HG03378 (cell line): ENCODE measurements around the gene WRAP73.
"Not testable (repeated sequence)": the region's sequence is repeated elsewhere in the genome, so short reads cannot be mapped to it uniquely, and the experiment has no call there.

Source experiments
- ATAC-seq: cut with Tn5 transposase; IDR thresholded peaks from one replicate; pipeline ENCODE4 v1.9.1; 2021; ENCODE audit warnings: mild to moderate bottlenecking, moderate library complexity; ENCODE audit not compliant: unreplicated experiment

Gene WRAP73

GRCh38 chr1:3632716-3633343 lies 17.1 kb downstream of the WRAP73 start:
- ATAC-seq: no peak

- no peak for ATAC-seq
Observed at GRCh38 chr1:3632298-3632697, 17.6 kb downstream of the WRAP73 start.

GRCh38 chr1:3631320-3632260 lies 18.3 kb downstream of the WRAP73 start:
- ATAC-seq: no peak

- no peak for ATAC-seq
Observed at GRCh38 chr1:3630914-3631313, 19.0 kb downstream of the WRAP73 start.

- no peak for ATAC-seq
Observed at GRCh38 chr1:3630161-3630611, 19.7 kb downstream of the WRAP73 start.

GRCh38 chr1:3629561-3630160 lies 20.2 kb downstream of the WRAP73 start:
- ATAC-seq: no peak

GRCh38 chr1:3628445-3628844 lies 21.5 kb downstream of the WRAP73 start:
- no peak for ATAC-seq

GRCh38 chr1:3627515-3628253 lies 22.2 kb downstream of the WRAP73 start:
- ATAC-seq: no peak

GRCh38 chr1:3626025-3626424 lies 23.9 kb downstream of the WRAP73 start:
- no peak for ATAC-seq

- ATAC-seq: no peak
Observed at GRCh38 chr1:3625151-3625907, 24.6 kb downstream of the WRAP73 start.

- peak; percentile 82 for ATAC-seq
Observed at GRCh38 chr1:3624200-3625136, 25.4 kb downstream of the WRAP73 start, which contains the start of gene TPRG1L. TPRG1L (plus strand) TSS chr1:3625015; CDS start chr1:3625073, 58 bp downstream.

GRCh38 chr1:3623441-3624199 lies 26.3 kb downstream of the WRAP73 start:
- no peak for ATAC-seq

GRCh38 chr1:3622102-3622501 lies 27.8 kb downstream of the WRAP73 start:
- ATAC-seq: not testable (repeated sequence)

GRCh38 chr1:3621151-3621671 lies 28.7 kb downstream of the WRAP73 start:
- not testable (repeated sequence) for ATAC-seq

- no peak for ATAC-seq
Observed at GRCh38 chr1:3620708-3621107, 29.2 kb downstream of the WRAP73 start.

GRCh38 chr1:3618881-3619671 lies 30.8 kb downstream of the WRAP73 start:
- ATAC-seq: peak; percentile 50

GRCh38 chr1:3618531-3618880 lies 31.4 kb downstream of the WRAP73 start:
- ATAC-seq: no peak
